ENCODE measurements around the gene STX8. TPM values are rescaled to one million over a fixed set of nuclear protein-coding genes. Genes with fewer than 3 reads are reported as not detected.

STX8 gene
- total RNA-seq, 1 experiment from 2014 or later: 50.3 TPM

DNA sequence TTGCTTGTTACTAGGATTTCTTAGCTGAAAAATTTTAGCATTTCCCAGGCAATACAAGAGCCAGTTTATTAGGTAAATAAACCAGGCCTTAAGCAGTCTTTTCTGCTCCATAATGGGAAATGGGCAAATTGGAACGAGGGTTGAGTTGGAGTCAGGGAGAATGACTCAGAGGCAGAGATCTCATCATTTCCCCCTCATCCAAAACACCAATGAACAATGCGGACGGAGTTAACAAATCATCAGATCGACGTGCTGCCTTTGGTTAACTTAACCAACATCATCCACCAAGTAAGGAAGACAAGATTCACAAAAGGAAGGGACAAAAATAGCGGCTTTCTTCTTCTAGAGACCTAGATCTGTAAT is 243.5 kb downstream of the STX8 start:
- no peaks in the 10 kb centered on the region for H3K27me3 ChIP-seq (ENCODE audit: control insufficient read depth, insufficient read depth, low read length)
- intact Hi-C loops (cut with micrococcal nuclease; ENCODE audit: unreplicated experiment) (no loop called here), in situ Hi-C loops (cut with HindIII; ENCODE audit: low pct_unique_long_range_greater_than_20kb, low sequenced_read_pairs) (no loop called here)
- ChIA-PET CTCF (no interaction called here), POLR2A (no interaction called here)
- no peak for ATAC-seq
- no peak overlapping the region for H3K4me3 ChIP-seq (ENCODE audit: low read depth in 2 of 2, low read length in 2 of 2)
- no peak overlapping the region for H3K27ac ChIP-seq (ENCODE audit: low read length)
- H3K9me3 ChIP-seq (ENCODE audit: control insufficient read depth, insufficient read depth, low read depth, low read length): peaks cover 15% of the 10 kb centered on the region; the same call in 1 of the 2 replicates
- DNase-seq (ENCODE audit: low read depth, low spot score): no peak
- TF ChIP-seq, protein P1, sequence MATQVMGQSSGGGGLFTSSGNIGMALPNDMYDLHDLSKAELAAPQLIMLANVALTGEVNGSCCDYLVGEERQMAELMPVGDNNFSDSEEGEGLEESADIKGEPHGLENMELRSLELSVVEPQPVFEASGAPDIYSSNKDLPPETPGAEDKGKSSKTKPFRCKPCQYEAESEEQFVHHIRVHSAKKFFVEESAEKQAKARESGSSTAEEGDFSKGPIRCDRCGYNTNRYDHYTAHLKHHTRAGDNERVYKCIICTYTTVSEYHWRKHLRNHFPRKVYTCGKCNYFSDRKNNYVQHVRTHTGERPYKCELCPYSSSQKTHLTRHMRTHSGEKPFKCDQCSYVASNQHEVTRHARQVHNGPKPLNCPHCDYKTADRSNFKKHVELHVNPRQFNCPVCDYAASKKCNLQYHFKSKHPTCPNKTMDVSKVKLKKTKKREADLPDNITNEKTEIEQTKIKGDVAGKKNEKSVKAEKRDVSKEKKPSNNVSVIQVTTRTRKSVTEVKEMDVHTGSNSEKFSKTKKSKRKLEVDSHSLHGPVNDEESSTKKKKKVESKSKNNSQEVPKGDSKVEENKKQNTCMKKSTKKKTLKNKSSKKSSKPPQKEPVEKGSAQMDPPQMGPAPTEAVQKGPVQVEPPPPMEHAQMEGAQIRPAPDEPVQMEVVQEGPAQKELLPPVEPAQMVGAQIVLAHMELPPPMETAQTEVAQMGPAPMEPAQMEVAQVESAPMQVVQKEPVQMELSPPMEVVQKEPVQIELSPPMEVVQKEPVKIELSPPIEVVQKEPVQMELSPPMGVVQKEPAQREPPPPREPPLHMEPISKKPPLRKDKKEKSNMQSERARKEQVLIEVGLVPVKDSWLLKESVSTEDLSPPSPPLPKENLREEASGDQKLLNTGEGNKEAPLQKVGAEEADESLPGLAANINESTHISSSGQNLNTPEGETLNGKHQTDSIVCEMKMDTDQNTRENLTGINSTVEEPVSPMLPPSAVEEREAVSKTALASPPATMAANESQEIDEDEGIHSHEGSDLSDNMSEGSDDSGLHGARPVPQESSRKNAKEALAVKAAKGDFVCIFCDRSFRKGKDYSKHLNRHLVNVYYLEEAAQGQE (IDR thresholded peaks at IDR 0.05; ENCODE audit: insufficient read depth in 1 of 2, low read depth in 2 of 2, low read length in 1 of 2): no peak
- TF ChIP-seq, protein P2, sequence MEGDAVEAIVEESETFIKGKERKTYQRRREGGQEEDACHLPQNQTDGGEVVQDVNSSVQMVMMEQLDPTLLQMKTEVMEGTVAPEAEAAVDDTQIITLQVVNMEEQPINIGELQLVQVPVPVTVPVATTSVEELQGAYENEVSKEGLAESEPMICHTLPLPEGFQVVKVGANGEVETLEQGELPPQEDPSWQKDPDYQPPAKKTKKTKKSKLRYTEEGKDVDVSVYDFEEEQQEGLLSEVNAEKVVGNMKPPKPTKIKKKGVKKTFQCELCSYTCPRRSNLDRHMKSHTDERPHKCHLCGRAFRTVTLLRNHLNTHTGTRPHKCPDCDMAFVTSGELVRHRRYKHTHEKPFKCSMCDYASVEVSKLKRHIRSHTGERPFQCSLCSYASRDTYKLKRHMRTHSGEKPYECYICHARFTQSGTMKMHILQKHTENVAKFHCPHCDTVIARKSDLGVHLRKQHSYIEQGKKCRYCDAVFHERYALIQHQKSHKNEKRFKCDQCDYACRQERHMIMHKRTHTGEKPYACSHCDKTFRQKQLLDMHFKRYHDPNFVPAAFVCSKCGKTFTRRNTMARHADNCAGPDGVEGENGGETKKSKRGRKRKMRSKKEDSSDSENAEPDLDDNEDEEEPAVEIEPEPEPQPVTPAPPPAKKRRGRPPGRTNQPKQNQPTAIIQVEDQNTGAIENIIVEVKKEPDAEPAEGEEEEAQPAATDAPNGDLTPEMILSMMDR (IDR thresholded peaks at IDR 0.05): no peak
- TF ChIP-seq POLR2AphosphoS5 (IDR thresholded peaks at IDR 0.05; ENCODE audit: low read depth, low read length) (no peak), SIN3A (IDR thresholded peaks at IDR 0.05; ENCODE audit: borderline replicate concordance, insufficient read depth, low read depth, low read length) (no peak), TCF7L2 (IDR thresholded peaks at IDR 0.05; ENCODE audit: low read depth, low read length) (no peak)
- no TSS peak for BruUV-seq (replicated peaks)
- no peaks in the 10 kb centered on the region for H3K4me1 ChIP-seq (ENCODE audit: control insufficient read depth, insufficient read depth, low read length)
- no peaks in the 10 kb centered on the region for H3K36me3 ChIP-seq (ENCODE audit: control insufficient read depth, insufficient read depth, low read length)

DNA sequence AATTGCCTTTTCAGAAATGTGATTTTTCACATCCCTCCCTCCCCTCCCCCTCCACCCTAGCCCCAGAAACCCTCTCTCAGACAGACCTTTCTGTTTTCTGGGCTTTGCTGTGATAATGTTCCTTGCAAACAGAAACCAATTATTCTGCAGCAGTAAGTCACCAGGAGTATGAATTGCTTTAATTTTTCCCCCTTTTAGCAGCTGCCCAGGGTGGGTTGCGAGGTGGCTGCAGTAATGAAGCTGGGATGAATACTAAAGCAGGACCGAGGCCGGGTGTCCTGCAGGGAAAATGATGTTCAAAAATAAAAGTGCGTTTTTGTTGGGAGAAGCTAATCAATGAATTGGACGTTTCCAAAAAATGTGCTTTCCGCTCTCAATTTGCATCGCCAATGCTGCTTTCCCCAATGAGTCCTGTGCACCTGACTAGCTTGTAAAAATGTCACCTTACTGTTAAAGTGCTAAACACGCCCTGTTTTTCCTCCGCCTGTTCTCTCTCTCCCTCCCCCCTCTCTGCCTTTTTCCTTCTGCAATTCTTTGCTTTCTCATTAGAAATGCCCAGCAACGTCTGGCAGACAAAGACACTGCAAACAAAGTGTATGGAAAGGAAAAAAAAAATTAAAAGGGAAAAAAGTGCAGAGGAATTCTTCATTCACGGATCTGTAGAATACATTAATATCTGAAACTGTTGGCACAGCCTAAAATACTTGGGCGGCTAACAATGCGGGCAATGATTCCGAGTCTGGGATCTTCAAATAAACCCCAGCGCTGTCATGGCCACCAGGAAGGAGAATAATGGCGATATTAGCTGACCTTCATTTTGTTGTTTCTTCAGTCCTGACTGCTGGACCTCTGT is 244.1 kb downstream of the STX8 start:
- Histone ChIP-seq H3K27me3 (ENCODE audit: control insufficient read depth, insufficient read depth, low read length) (no peaks in the 10 kb centered on the region), H3K27ac (ENCODE audit: low read length) (no peak overlapping the region), H3K4me3 (ENCODE audit: low read depth in 2 of 2, low read length in 2 of 2) (no peak overlapping the region), H3K4me1 (ENCODE audit: control insufficient read depth, insufficient read depth, low read length) (no peaks in the 10 kb centered on the region), H3K9me3 (ENCODE audit: control insufficient read depth, insufficient read depth, low read depth, low read length) (peaks cover 15% of the 10 kb centered on the region; the same call in 1 of the 2 replicates), H3K36me3 (ENCODE audit: control insufficient read depth, insufficient read depth, low read length) (no peaks in the 10 kb centered on the region)
- intact Hi-C loops (cut with micrococcal nuclease; ENCODE audit: unreplicated experiment): no loop called here
- ATAC-seq (no peak), DNase-seq (ENCODE audit: low read depth, low spot score) (no peak)
- no TSS peak for BruUV-seq (replicated peaks)
- ChIA-PET CTCF (interaction anchor here (0.6 kb wide), 1 partner anchor 224 kb away, joined by 7 read pairs; no protein-coding TSS in a partner anchor), POLR2A (interaction anchor here (0.5 kb wide), 1 partner anchor 14 kb away, joined by 4 read pairs; no protein-coding TSS in a partner anchor)
- TF ChIP-seq SIN3A (IDR thresholded peaks at IDR 0.05; ENCODE audit: borderline replicate concordance, insufficient read depth, low read depth, low read length): no peak
- TF ChIP-seq POLR2AphosphoS5 (IDR thresholded peaks at IDR 0.05; ENCODE audit: low read depth, low read length): no peak
- TF ChIP-seq, protein P2 (IDR thresholded peaks at IDR 0.05): no peak
- no peak for TF ChIP-seq TCF7L2 (IDR thresholded peaks at IDR 0.05; ENCODE audit: low read depth, low read length)
- TF ChIP-seq, protein P1 (IDR thresholded peaks at IDR 0.05; ENCODE audit: insufficient read depth in 1 of 2, low read depth in 2 of 2, low read length in 1 of 2): no peak
- in situ Hi-C loops (cut with HindIII; ENCODE audit: low pct_unique_long_range_greater_than_20kb, low sequenced_read_pairs): no loop called here
